ENCODE measurements around the gene SRGAP1. TPM values are rescaled to one million over a fixed set of nuclear protein-coding genes. Genes with fewer than 3 reads are reported as not detected.

SRGAP1 gene
- polyA plus RNA-seq, 1 donor from 2014 or later = 4.8 TPM

DNA sequence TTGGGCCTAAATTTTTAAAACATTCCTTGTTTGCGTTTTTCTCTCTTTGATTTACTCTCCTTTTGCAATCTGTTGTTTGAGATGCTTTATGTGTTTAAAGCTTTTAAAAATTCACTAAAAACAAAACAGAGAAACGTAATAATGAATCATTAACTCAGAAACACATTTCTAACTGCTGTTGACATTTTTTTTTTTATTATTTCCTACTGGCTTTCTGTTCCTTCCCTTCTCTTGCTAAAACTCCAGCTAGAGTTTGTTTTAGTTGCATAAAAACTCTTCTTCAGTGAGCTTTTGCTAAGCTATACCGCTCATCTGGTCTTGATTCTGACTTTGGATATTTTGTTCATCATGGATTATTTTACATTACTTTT is 29.0 kb upstream of the SRGAP1 start:
- Histone ChIP-seq H3K9me3 (ENCODE audit: low read length) (no peaks in the 10 kb centered on the region), H3F3A (ENCODE audit: insufficient read depth, low read length, poor library complexity, severe bottlenecking) (no peaks in the 10 kb centered on the region), H3K36me3 (ENCODE audit: insufficient read depth, low read length) (no peaks in the 10 kb centered on the region), H3K27ac (ENCODE audit: low read length) (no peak overlapping the region), H3K79me2 (replicated peaks; ENCODE audit: insufficient read depth, low read length) (no peaks in the 10 kb centered on the region), H2AFZ (ENCODE audit: low read depth, low read length) (no peak overlapping the region), H3K4me3 (ENCODE audit: low read length) (no peak overlapping the region), H3K4me2 (ENCODE audit: low read length) (no peak overlapping the region), H3K9me2 (ENCODE audit: insufficient read depth, low read length) (no peaks in the 10 kb centered on the region), H3K27me3 (ENCODE audit: insufficient read depth, low read depth, low read length) (no peaks in the 10 kb centered on the region), H4K20me1 (ENCODE audit: insufficient read depth) (no peaks in the 10 kb centered on the region), H3K9ac (ENCODE audit: low read length) (no peak overlapping the region)
- no peak for TF ChIP-seq EZH2 (IDR thresholded peaks at IDR 0.05; ENCODE audit: borderline replicate concordance, insufficient read depth, low read length, poor library complexity, severe bottlenecking)
- TF ChIP-seq, protein P1, sequence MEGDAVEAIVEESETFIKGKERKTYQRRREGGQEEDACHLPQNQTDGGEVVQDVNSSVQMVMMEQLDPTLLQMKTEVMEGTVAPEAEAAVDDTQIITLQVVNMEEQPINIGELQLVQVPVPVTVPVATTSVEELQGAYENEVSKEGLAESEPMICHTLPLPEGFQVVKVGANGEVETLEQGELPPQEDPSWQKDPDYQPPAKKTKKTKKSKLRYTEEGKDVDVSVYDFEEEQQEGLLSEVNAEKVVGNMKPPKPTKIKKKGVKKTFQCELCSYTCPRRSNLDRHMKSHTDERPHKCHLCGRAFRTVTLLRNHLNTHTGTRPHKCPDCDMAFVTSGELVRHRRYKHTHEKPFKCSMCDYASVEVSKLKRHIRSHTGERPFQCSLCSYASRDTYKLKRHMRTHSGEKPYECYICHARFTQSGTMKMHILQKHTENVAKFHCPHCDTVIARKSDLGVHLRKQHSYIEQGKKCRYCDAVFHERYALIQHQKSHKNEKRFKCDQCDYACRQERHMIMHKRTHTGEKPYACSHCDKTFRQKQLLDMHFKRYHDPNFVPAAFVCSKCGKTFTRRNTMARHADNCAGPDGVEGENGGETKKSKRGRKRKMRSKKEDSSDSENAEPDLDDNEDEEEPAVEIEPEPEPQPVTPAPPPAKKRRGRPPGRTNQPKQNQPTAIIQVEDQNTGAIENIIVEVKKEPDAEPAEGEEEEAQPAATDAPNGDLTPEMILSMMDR (IDR thresholded peaks at IDR 0.05; ENCODE audit: poor library complexity, severe bottlenecking) = no peak
- TF ChIP-seq EP300 (conservative IDR thresholded peaks at IDR 0.05; ENCODE audit: poor library complexity, severe bottlenecking) = no peak
- TF ChIP-seq SMC3 (conservative IDR thresholded peaks at IDR 0.05; ENCODE audit: poor library complexity) = no peak
- TF ChIP-seq RAD21 (conservative IDR thresholded peaks at IDR 0.05) = no peak
- TF ChIP-seq, protein P2, sequence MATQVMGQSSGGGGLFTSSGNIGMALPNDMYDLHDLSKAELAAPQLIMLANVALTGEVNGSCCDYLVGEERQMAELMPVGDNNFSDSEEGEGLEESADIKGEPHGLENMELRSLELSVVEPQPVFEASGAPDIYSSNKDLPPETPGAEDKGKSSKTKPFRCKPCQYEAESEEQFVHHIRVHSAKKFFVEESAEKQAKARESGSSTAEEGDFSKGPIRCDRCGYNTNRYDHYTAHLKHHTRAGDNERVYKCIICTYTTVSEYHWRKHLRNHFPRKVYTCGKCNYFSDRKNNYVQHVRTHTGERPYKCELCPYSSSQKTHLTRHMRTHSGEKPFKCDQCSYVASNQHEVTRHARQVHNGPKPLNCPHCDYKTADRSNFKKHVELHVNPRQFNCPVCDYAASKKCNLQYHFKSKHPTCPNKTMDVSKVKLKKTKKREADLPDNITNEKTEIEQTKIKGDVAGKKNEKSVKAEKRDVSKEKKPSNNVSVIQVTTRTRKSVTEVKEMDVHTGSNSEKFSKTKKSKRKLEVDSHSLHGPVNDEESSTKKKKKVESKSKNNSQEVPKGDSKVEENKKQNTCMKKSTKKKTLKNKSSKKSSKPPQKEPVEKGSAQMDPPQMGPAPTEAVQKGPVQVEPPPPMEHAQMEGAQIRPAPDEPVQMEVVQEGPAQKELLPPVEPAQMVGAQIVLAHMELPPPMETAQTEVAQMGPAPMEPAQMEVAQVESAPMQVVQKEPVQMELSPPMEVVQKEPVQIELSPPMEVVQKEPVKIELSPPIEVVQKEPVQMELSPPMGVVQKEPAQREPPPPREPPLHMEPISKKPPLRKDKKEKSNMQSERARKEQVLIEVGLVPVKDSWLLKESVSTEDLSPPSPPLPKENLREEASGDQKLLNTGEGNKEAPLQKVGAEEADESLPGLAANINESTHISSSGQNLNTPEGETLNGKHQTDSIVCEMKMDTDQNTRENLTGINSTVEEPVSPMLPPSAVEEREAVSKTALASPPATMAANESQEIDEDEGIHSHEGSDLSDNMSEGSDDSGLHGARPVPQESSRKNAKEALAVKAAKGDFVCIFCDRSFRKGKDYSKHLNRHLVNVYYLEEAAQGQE (IDR thresholded peaks at IDR 0.05; ENCODE audit: borderline replicate concordance) = no peak
- TF ChIP-seq POLR2AphosphoS5 (IDR thresholded peaks at IDR 0.05) = no peak
- TF ChIP-seq MXI1 (conservative IDR thresholded peaks at IDR 0.05; ENCODE audit: poor library complexity, severe bottlenecking) = no peak
- TF ChIP-seq TAF1 (IDR thresholded peaks at IDR 0.05; ENCODE audit: low read depth) = no peak

DNA sequence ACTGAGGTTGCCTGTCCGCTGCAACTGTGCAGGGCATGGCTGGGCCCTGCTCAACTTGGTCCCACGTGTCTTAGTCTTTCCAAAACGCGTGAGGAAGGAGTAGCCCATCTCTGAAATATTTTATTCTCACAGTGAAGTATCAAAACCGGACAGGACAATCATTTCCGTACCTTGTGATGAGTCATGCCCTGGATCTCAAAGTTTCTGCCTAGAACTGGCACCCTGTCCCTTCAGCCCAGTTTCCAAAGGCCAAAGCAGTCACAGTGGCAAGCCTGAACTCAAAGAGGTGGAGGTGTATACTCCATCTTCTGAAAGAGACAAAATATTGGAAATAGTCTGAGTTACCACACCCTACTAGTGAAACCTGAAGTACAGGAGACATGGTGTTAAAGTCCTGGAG is 28.5 kb upstream of the SRGAP1 start:
- no peak overlapping the region for H3K4me3 ChIP-seq (ENCODE audit: low read length)
- H3K36me3 ChIP-seq (ENCODE audit: insufficient read depth, low read length) = no peaks in the 10 kb centered on the region
- H3K79me2 ChIP-seq (replicated peaks; ENCODE audit: insufficient read depth, low read length) = no peaks in the 10 kb centered on the region
- no peaks in the 10 kb centered on the region for H3K9me3 ChIP-seq (ENCODE audit: low read length)
- no peak overlapping the region for H3K27ac ChIP-seq (ENCODE audit: low read length)
- H3F3A ChIP-seq (ENCODE audit: insufficient read depth, low read length, poor library complexity, severe bottlenecking) = no peaks in the 10 kb centered on the region
- no peaks in the 10 kb centered on the region for H3K9me2 ChIP-seq (ENCODE audit: insufficient read depth, low read length)
- no peak overlapping the region for H2AFZ ChIP-seq (ENCODE audit: low read depth, low read length)
- TF ChIP-seq POLR2AphosphoS5 (IDR thresholded peaks at IDR 0.05) (no peak), TAF1 (IDR thresholded peaks at IDR 0.05; ENCODE audit: low read depth) (no peak)
- TF ChIP-seq, protein P1 (IDR thresholded peaks at IDR 0.05; ENCODE audit: poor library complexity, severe bottlenecking) = no peak
- H3K4me2 ChIP-seq (ENCODE audit: low read length) = no peak overlapping the region
- no peak overlapping the region for H3K9ac ChIP-seq (ENCODE audit: low read length)
- H4K20me1 ChIP-seq (ENCODE audit: insufficient read depth) = no peaks in the 10 kb centered on the region
- H3K27me3 ChIP-seq (ENCODE audit: insufficient read depth, low read depth, low read length) = no peaks in the 10 kb centered on the region

Measured in neural cell (in vitro differentiated cells).